ENCODE results near the gene ZBTB17. TPM values are rescaled to one million over a fixed set of nuclear protein-coding genes. Genes with fewer than 3 reads are reported as not detected.
A peak's percentile ranks its signal among the peaks of the same experiment; 100 is the strongest.

The ZBTB17 gene
- total RNA-seq, 1 donor from 2014 or later, result 51.5 TPM

- H3K36me3 Mint-ChIP-seq (ENCODE audit: low read depth), result no peaks in the 10 kb centered on the region
- TF ChIP-seq CTCF (conservative IDR thresholded peaks at IDR 0.05), result no peak
- no peaks in the 10 kb centered on the region for H3K9me3 Mint-ChIP-seq
- H3K27me3 Mint-ChIP-seq (ENCODE audit: low read depth), result peaks cover 11% of the 10 kb centered on the region
- no peak overlapping the region for H3K27ac Mint-ChIP-seq (ENCODE audit: unreplicated experiment)
- H3K4me1 Mint-ChIP-seq, result peaks cover 29% of the 10 kb centered on the region
- no peak for DNase-seq (ENCODE audit: low read depth, low spot score)
- no peak overlapping the region for H3K4me3 Mint-ChIP-seq
These were observed 41.2 kb upstream of the ZBTB17 start for GRCh38 chr1:16017076-16017460.

GRCh38 chr1:16015960-16016901 lies 40.3 kb upstream of the ZBTB17 start:
- DNase-seq (ENCODE audit: low read depth, low spot score), result no peak
- Mint-ChIP-seq H3K27ac (ENCODE audit: unreplicated experiment) (no peak overlapping the region), H3K4me1 (peaks cover 29% of the 10 kb centered on the region), H3K9me3 (no peaks in the 10 kb centered on the region), H3K36me3 (ENCODE audit: low read depth) (no peaks in the 10 kb centered on the region), H3K4me3 (no peak overlapping the region), H3K27me3 (ENCODE audit: low read depth) (peaks cover 9% of the 10 kb centered on the region)
- TF ChIP-seq CTCF (conservative IDR thresholded peaks at IDR 0.05), result no peak

GRCh38 chr1:16015491-16015890 lies 39.6 kb upstream of the ZBTB17 start:
- H3K4me3 Mint-ChIP-seq, result no peak overlapping the region
- no peak overlapping the region for H3K27ac Mint-ChIP-seq (ENCODE audit: unreplicated experiment)
- TF ChIP-seq CTCF (conservative IDR thresholded peaks at IDR 0.05), result no peak
- DNase-seq (ENCODE audit: low read depth, low spot score), result no peak
- peaks cover 29% of the 10 kb centered on the region for H3K4me1 Mint-ChIP-seq
- H3K27me3 Mint-ChIP-seq (ENCODE audit: low read depth), result peaks cover 9% of the 10 kb centered on the region
- H3K9me3 Mint-ChIP-seq, result no peaks in the 10 kb centered on the region
- H3K36me3 Mint-ChIP-seq (ENCODE audit: low read depth), result no peaks in the 10 kb centered on the region

- H3K36me3 Mint-ChIP-seq (ENCODE audit: low read depth), result no peaks in the 10 kb centered on the region
- no peak for TF ChIP-seq CTCF (conservative IDR thresholded peaks at IDR 0.05)
- peaks cover 9% of the 10 kb centered on the region for H3K27me3 Mint-ChIP-seq (ENCODE audit: low read depth)
- no peak overlapping the region for H3K27ac Mint-ChIP-seq (ENCODE audit: unreplicated experiment)
- H3K4me1 Mint-ChIP-seq, result peaks cover 27% of the 10 kb centered on the region
- H3K9me3 Mint-ChIP-seq, result no peaks in the 10 kb centered on the region
- no peak for DNase-seq (ENCODE audit: low read depth, low spot score)
- peak overlapping the region; percentile 75 for H3K4me3 Mint-ChIP-seq
These were observed 38.9 kb upstream of the ZBTB17 start for GRCh38 chr1:16014509-16015482.

- Mint-ChIP-seq H3K27ac (ENCODE audit: unreplicated experiment) (no peak overlapping the region), H3K27me3 (ENCODE audit: low read depth) (peaks cover 9% of the 10 kb centered on the region), H3K4me1 (peaks cover 20% of the 10 kb centered on the region), H3K36me3 (ENCODE audit: low read depth) (no peaks in the 10 kb centered on the region), H3K9me3 (no peaks in the 10 kb centered on the region), H3K4me3 (peak overlapping the region; percentile 15)
- TF ChIP-seq CTCF (conservative IDR thresholded peaks at IDR 0.05), result no peak
- no peak for DNase-seq (ENCODE audit: low read depth, low spot score)
These were observed 38.0 kb upstream of the ZBTB17 start for GRCh38 chr1:16013908-16014258.

Measured in neural crest cell (in vitro differentiated cells).